LNCAP (cell line): ENCODE data around the gene ZNF613.

Experiments
- TF ChIP-seq, protein P1 (sequence below): fragments of 450-650 bp; IDR thresholded peaks from 2 replicates; pipeline ENCODE4 v1.5.1; 2017; ENCODE audit warnings: mild to moderate bottlenecking

The ZNF613 gene

DNA sequence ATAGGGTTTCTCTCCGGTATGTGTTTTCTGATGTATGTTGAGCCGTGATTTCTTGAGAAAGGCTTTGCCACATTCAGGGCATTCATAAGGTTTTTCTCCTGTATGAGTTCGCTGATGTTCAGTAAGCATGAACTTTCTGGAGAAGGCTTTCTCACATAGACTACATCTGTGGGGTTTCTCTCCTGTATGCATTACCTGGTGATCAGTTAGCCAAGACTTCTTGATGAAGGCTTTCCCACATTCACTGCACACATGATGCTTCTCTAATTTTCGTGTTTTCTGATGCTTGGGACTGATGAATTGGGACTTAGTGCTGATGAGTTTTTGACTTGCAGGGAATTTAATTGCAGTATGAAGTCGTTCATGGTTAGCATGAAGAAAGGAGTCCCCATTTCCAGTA lies 38.3 kb downstream of the ZNF613 start:
- TF ChIP-seq, protein P1, sequence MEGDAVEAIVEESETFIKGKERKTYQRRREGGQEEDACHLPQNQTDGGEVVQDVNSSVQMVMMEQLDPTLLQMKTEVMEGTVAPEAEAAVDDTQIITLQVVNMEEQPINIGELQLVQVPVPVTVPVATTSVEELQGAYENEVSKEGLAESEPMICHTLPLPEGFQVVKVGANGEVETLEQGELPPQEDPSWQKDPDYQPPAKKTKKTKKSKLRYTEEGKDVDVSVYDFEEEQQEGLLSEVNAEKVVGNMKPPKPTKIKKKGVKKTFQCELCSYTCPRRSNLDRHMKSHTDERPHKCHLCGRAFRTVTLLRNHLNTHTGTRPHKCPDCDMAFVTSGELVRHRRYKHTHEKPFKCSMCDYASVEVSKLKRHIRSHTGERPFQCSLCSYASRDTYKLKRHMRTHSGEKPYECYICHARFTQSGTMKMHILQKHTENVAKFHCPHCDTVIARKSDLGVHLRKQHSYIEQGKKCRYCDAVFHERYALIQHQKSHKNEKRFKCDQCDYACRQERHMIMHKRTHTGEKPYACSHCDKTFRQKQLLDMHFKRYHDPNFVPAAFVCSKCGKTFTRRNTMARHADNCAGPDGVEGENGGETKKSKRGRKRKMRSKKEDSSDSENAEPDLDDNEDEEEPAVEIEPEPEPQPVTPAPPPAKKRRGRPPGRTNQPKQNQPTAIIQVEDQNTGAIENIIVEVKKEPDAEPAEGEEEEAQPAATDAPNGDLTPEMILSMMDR = no peak

DNA sequence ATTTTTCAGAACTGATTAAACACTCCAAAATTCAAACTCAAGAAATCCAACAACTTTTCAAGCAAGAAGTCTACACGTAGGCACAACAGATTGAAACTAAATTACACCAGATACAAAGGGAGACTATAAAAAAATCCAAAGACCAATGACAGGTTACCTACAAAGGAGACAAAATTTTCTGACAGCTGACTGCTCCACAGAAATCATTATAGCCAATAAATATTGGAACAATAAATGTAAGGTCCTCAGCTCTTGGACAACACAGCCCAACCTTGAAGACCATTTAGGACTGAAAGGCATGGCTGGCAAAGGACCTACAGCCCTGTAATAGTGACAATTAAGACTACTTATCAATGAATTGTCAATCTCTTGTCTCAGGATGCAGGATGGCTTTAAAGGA lies 43.4 kb downstream of the ZNF613 start:
- TF ChIP-seq, protein P1 = no peak

DNA sequence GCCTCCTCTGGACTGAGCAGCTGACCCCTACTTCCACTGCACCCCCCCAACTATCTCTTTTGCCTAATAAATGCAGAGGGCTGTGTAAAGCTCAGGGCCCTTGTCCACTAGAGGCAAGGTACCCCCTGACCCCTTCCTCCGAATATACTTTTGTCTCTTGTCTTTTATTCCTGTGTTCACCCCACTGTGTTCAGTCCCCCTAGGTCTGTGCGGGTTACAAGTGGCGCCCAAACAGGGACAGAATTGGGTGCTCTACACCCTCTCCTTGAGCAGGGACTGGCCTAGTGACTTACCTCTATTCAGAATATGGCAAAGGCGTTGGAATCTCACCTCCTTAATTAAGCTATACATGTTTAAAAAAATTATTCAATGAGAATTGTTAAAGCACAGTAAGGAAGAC lies 44.4 kb downstream of the ZNF613 start:
- TF ChIP-seq, protein P1 = no peak

DNA sequence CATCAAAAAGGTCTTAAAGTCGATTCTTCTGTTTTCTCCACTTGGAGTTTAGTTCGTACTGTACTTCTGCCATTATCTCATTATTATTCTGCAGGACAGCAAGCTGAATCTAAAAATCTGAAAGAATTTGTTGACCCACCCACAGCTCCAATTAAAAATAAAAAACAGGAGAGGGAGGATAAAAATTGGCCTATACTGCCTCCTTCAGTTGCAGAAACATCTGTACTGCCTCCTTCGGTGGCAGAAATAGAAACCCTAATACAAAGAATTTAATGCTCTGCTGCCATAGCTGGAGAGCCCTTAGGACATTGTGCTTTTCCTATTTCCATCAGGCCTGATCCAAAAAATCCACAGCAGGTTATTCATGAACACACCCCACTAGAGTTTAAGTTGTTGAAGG lies 49.6 kb downstream of the ZNF613 start:
- TF ChIP-seq, protein P1 = no peak

DNA sequence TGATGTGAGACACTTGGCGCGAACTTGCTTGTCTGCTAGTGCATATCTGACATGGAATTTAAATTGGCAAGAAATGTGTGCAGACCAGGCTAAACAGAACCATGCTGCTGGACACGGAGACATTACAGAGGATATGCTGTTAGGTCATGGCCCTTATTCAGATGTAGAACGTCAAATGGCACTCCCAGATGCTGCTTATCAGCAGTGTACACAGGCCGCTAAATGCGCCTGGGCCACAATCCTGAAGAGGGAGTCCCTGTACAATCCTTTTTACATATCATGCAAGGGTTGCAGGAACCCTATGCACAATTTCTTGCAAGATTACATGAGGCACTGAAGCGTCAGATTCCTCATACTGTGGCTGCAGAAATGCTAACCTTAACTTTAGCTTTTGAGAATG lies 50.1 kb downstream of the ZNF613 start:
- TF ChIP-seq, protein P1 = no peak

DNA sequence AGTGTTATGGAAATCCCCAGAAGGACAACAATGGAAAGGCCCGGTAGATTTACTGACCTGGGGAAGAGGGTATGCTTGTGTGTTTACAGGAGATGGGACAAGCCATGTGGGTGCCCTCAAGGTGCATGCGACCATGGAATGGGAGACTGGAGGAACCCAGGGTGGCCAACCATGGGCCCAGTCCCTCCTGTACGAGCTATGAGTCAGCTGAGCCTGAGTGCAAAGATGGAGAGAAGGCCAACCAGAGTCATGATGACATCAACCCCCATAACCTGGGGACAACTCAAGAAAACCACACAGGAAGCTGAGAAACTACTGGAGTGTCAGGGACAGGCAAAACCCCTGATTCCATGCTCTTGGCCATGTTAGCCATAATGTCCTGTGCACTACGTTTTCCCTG lies 51.6 kb downstream of the ZNF613 start:
- TF ChIP-seq, protein P1 = no peak

DNA sequence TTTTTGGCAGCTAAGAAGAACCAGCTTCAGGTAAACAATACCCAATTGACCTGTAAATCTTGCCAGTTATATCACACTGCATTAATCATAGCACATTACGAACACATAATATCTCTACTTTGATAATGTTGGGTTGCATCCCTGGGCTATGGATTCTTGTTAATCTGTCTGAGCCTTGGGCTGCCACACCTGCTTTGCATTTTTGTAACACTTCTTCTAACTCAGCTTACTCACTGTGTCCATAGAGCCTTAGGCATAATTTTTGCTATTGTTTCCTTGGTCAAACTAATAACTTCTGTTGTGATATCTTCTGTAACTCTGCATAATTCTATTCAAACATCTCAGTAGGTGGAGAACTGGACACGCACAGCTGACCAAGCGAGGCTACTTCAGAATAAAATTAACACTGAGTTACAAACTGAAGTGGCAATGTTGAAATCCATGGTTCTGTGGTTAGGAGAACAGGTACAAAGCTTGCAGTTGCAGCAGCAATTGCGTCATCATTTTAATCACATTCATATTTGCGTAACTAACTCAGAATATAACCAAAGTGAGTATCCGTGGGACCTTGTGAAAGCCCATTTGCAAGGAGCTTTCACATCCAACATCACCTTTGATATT lies 53.0 kb downstream of the ZNF613 start:
- TF ChIP-seq, protein P1 = no peak

DNA sequence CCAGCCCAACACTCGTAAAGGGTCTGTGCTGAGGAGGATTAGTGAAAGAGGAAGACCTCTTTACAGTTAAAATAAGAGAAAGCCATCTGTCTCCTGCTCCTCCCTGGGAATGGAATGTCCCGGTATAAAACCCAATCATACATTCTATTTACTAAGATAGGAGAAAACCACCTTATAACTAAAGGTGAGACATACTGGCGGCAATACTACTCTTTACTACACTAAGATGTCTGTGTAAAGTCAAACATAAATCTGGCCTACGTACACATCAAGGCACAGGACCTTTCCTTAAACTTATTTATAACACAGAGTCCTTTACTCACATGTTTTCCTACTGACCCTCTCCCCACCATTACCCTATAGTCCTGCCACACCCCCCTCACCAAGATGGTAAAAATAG lies 56.1 kb downstream of the ZNF613 start:
- TF ChIP-seq, protein P1 = no peak
